CD4-positive, alpha-beta T cell (primary cell): ENCODE measurements around the gene MRPL36. TPM values are rescaled to one million over a fixed set of nuclear protein-coding genes. Genes with fewer than 3 reads are reported as not detected.

Experiments used
- ATAC-seq: fragments of 200-7000 bp; cut with Tn5 transposase; one replicate; pipeline ENCODE4 v1.10.0; 2022; ENCODE audit warnings: mild to moderate bottlenecking; ENCODE audit not compliant: poor library complexity
- CTCF ChIA-PET: fragments of 350-600 bp; sonication (Branson Sonifier 250); formaldehyde crosslinking; loops from one replicate; lab custom pipeline; 2021; ENCODE audit warnings: antibody characterized with exemption, inconsistent platforms; lab: Charles Lee
- POLR2A ChIA-PET: fragments of 350-600 bp; sonication (Branson Sonifier 250); formaldehyde crosslinking; loops from one replicate; lab custom pipeline; 2021; ENCODE audit warnings: antibody characterized with exemption, inconsistent platforms; lab: Charles Lee
- DNase-seq, 14 experiments: peaks; one replicate each; pipeline ENCODE4 v3.0.0-alpha.2; 2013 to 2020; ENCODE audit warnings: mixed read lengths in 2 of 14
- H3K27ac ChIP-seq, 2 donors: one replicate each; pipeline versions ENCODE4 v1.5.1 to v1.7.0; 2013; ENCODE audit warnings: low read length in 2 of 2, low read depth in 1 of 2, mild to moderate bottlenecking in 1 of 2
- H3K27me3 ChIP-seq, 2 experiments: 1 replicate in 1 of 2; 2 replicates in 1 of 2; pipeline versions ENCODE4 v1.6.1 to v1.7.0; 2013; ENCODE audit warnings: low read length in 2 of 2, control low read depth in 1 of 2, mild to moderate bottlenecking in 1 of 2, moderate library complexity in 1 of 2; ENCODE audit not compliant: insufficient read depth in 2 of 2, control insufficient read depth in 1 of 2
- H3K36me3 ChIP-seq: one replicate; pipeline ENCODE4 v1.6.1; 2013; ENCODE audit warnings: low read length, control low read depth; ENCODE audit not compliant: insufficient read depth
- H3K4me1 ChIP-seq: one replicate; pipeline ENCODE4 v1.6.1; 2013; ENCODE audit warnings: low read length, control low read depth; ENCODE audit not compliant: insufficient read depth
- H3K4me3 ChIP-seq: one replicate; pipeline ENCODE4 v1.5.1; 2013; ENCODE audit warnings: mild to moderate bottlenecking, low read length, moderate library complexity
- H3K9me3 ChIP-seq, 2 experiments: 1 replicate in 1 of 2; 2 replicates in 1 of 2; pipeline versions ENCODE4 v1.6.1 to v1.7.0; 2013; ENCODE audit warnings: low read length in 2 of 2, mild to moderate bottlenecking in 2 of 2, control low read depth in 1 of 2, moderate library complexity in 1 of 2; ENCODE audit not compliant: control insufficient read depth in 1 of 2, insufficient read depth in 1 of 2
- H3K27ac Mint-ChIP-seq: one replicate; pipeline ENCODE4 v1.8.0; 2020; ENCODE audit warnings: mixed read lengths
- H3K27me3 Mint-ChIP-seq: one replicate; pipeline ENCODE4 v1.8.0; 2021; ENCODE audit warnings: mixed read lengths
- H3K36me3 Mint-ChIP-seq: one replicate; pipeline ENCODE4 v1.8.0; 2021; ENCODE audit warnings: low read depth, mixed read lengths
- H3K4me1 Mint-ChIP-seq: one replicate; pipeline ENCODE4 v1.8.0; 2021; ENCODE audit warnings: low read depth, mixed read lengths
- H3K4me3 Mint-ChIP-seq: one replicate; pipeline ENCODE4 v1.8.0; 2020; ENCODE audit warnings: mild to moderate bottlenecking, mixed read lengths
- H3K9me3 Mint-ChIP-seq: one replicate; pipeline ENCODE4 v1.8.0; 2020; ENCODE audit warnings: mixed read lengths
- CTCF ChIP-seq: fragments of 200-600 bp; IDR thresholded peaks from one replicate; pipeline ENCODE4 v1.8.0; 2022; ENCODE audit warnings: antibody characterized with exemption, mild to moderate bottlenecking
- intact Hi-C, 2 experiments: fragments of 100-400 bp; cut with DNase I in 1 of 2; cut with micrococcal nuclease in 1 of 2; formaldehyde crosslinking; loops; one replicate each; pipeline versions ENCODE4 v1.15.1 to v1.9.0; 2023 to 2025; cut with DNase I, micrococcal nuclease
- total RNA-seq, 174 experiments: library from RNA in 2 of 174; stranded (reverse) in 2 of 174; gene quantifications; one replicate each; pipeline ENCODE4 v1.2.3 and lab custom pipeline; 2021 to 2026

The MRPL36 gene
- total RNA-seq, 2 experiments from 2014 or later, result 14.3 to 18.2 TPM

- no peak overlapping the region for H3K4me3 ChIP-seq
- DNase-seq (peak in 1 of 14 experiments; percentile 4), ATAC-seq (no peak)
- Mint-ChIP-seq H3K4me1 (no peaks in the 10 kb centered on the region), H3K4me3 (no peak overlapping the region), H3K27me3 (peaks cover 26% of the 10 kb centered on the region), H3K9me3 (no peaks in the 10 kb centered on the region), H3K27ac (no peak overlapping the region), H3K36me3 (no peaks in the 10 kb centered on the region)
- H3K9me3 ChIP-seq, result peaks cover 0 to 4% of the 10 kb centered on the region in 2 experiments
- H3K27ac ChIP-seq, result no peak overlapping the region
- H3K27me3 ChIP-seq, result peaks cover 2 to 4% of the 10 kb centered on the region in 2 experiments
- no peaks in the 10 kb centered on the region for H3K36me3 ChIP-seq
- H3K4me1 ChIP-seq, result no peaks in the 10 kb centered on the region
- POLR2A ChIA-PET, result no interaction called here
- intact Hi-C loops, result no loop called here
- CTCF ChIA-PET, result no interaction called here
- TF ChIP-seq CTCF, result no peak
Measured at GRCh38 chr5:1835431-1835830, 35.8 kb upstream of the MRPL36 start.

GRCh38 chr5:1834721-1835429 is 35.2 kb upstream of the MRPL36 start:
- Mint-ChIP-seq H3K4me1 (no peaks in the 10 kb centered on the region), H3K36me3 (no peaks in the 10 kb centered on the region), H3K27ac (no peak overlapping the region), H3K27me3 (peaks cover 24% of the 10 kb centered on the region), H3K9me3 (no peaks in the 10 kb centered on the region), H3K4me3 (no peak overlapping the region)
- no peak for ATAC-seq
- peak in 1 of 14 experiments; percentile 2 for DNase-seq
- Histone ChIP-seq H3K27ac (no peak overlapping the region), H3K9me3 (peaks cover 0 to 4% of the 10 kb centered on the region in 2 experiments), H3K4me3 (no peak overlapping the region), H3K36me3 (no peaks in the 10 kb centered on the region), H3K27me3 (peaks cover 2 to 3% of the 10 kb centered on the region in 2 experiments), H3K4me1 (no peaks in the 10 kb centered on the region)
- no peak for TF ChIP-seq CTCF
- POLR2A ChIA-PET, result no interaction called here
- intact Hi-C loops, result no loop called here
- CTCF ChIA-PET, result no interaction called here

GRCh38 chr5:1834022-1834551 is 34.5 kb upstream of the MRPL36 start:
- intact Hi-C loops, result no loop called here
- CTCF ChIA-PET, result no interaction called here
- Mint-ChIP-seq H3K4me1 (no peaks in the 10 kb centered on the region), H3K27me3 (peaks cover 16% of the 10 kb centered on the region), H3K27ac (no peak overlapping the region), H3K4me3 (no peak overlapping the region), H3K36me3 (no peaks in the 10 kb centered on the region), H3K9me3 (no peaks in the 10 kb centered on the region)
- DNase-seq (peak in 1 of 14 experiments; percentile 12), ATAC-seq (no peak)
- H3K9me3 ChIP-seq, result peaks cover 0 to 4% of the 10 kb centered on the region in 2 experiments
- no peak for TF ChIP-seq CTCF
- no peaks in the 10 kb centered on the region for H3K36me3 ChIP-seq
- no peak overlapping the region for H3K27ac ChIP-seq
- POLR2A ChIA-PET, result no interaction called here
- H3K27me3 ChIP-seq, result peaks cover 0 to 2% of the 10 kb centered on the region in 2 experiments
- no peak overlapping the region for H3K4me3 ChIP-seq
- H3K4me1 ChIP-seq, result no peaks in the 10 kb centered on the region
